ENCODE data around the gene SLC39A8.
A peak's percentile ranks its signal among the peaks of the same experiment; 100 is the strongest.

The SLC39A8 gene

GRCh38 chr4:102341201-102341600 lies 4.1 kb downstream of the SLC39A8 start:
- peaks cover 10% of the 10 kb centered on the region for H3K79me1 ChIP-seq (ENCODE audit: low read length)
- no peak overlapping the region for H3K9ac ChIP-seq (ENCODE audit: low read length)
- H2AFZ ChIP-seq (ENCODE audit: insufficient read depth, low read length, poor library complexity), result no peak overlapping the region
- H4K8ac ChIP-seq (ENCODE audit: low read depth, low read length), result no peak overlapping the region
- no peak overlapping the region for H2AK5ac ChIP-seq (ENCODE audit: low read length)
- H2BK120ac ChIP-seq (ENCODE audit: insufficient read depth, low read length, poor library complexity), result no peak overlapping the region
- H3K36me3 ChIP-seq (ENCODE audit: control insufficient read depth in 1 of 2, insufficient read depth in 2 of 2, low read length in 2 of 2), result no peaks in the 10 kb centered on the region
- H3K18ac ChIP-seq (ENCODE audit: low read length), result no peak overlapping the region
- no peak overlapping the region for H4K91ac ChIP-seq (ENCODE audit: low read depth, low read length)
- no peak overlapping the region for H3K4me3 ChIP-seq (ENCODE audit: low read depth, low read length)
- H3K4me1 ChIP-seq (ENCODE audit: control insufficient read depth in 1 of 2, insufficient read depth in 2 of 2, low read length in 2 of 2), result peaks cover 0 to 11% of the 10 kb centered on the region in 2 experiments
- H3K23ac ChIP-seq (ENCODE audit: low read length), result no peak overlapping the region
- H2BK5ac ChIP-seq (ENCODE audit: low read depth, low read length, poor library complexity), result no peak overlapping the region
- H3K27ac ChIP-seq (ENCODE audit: low read depth, low read length), result no peak overlapping the region
- peaks cover 9% of the 10 kb centered on the region for H3K79me2 ChIP-seq (ENCODE audit: control insufficient read depth, insufficient read depth, low read length, poor library complexity)
- no peak overlapping the region for H3K4ac ChIP-seq (ENCODE audit: low read depth, low read length)
- H4K12ac ChIP-seq (ENCODE audit: low read depth, low read length), result no peak overlapping the region
- no peak overlapping the region for H2BK12ac ChIP-seq (ENCODE audit: low read length)
- DNase-seq, result no peak
- H3K14ac ChIP-seq (ENCODE audit: low read length), result no peak overlapping the region
- no peak overlapping the region for H3K4me2 ChIP-seq (ENCODE audit: low read length)
- H3K27me3 ChIP-seq (ENCODE audit: insufficient read depth, low read length), result no peaks in the 10 kb centered on the region
- no peaks in the 10 kb centered on the region for H3K9me3 ChIP-seq (ENCODE audit: insufficient read depth, low read depth, low read length)

GRCh38 chr4:102339018-102339417 lies 6.3 kb downstream of the SLC39A8 start:
- Histone ChIP-seq H3K27ac (ENCODE audit: low read depth, low read length) (no peak overlapping the region), H3K4ac (ENCODE audit: low read depth, low read length) (no peak overlapping the region), H3K9ac (ENCODE audit: low read length) (no peak overlapping the region), H2BK120ac (ENCODE audit: insufficient read depth, low read length, poor library complexity) (no peak overlapping the region), H3K79me1 (ENCODE audit: low read length) (no peaks in the 10 kb centered on the region), H3K23ac (ENCODE audit: low read length) (no peak overlapping the region), H3K4me3 (ENCODE audit: low read depth, low read length) (no peak overlapping the region), H3K14ac (ENCODE audit: low read length) (no peak overlapping the region), H3K4me1 (ENCODE audit: control insufficient read depth in 1 of 2, insufficient read depth in 2 of 2, low read length in 2 of 2) (peaks cover 0 to 11% of the 10 kb centered on the region in 2 experiments), H3K36me3 (ENCODE audit: control insufficient read depth in 1 of 2, insufficient read depth in 2 of 2, low read length in 2 of 2) (no peaks in the 10 kb centered on the region), H4K8ac (ENCODE audit: low read depth, low read length) (no peak overlapping the region), H3K79me2 (ENCODE audit: control insufficient read depth, insufficient read depth, low read length, poor library complexity) (peaks cover 2% of the 10 kb centered on the region), H2AK5ac (ENCODE audit: low read length) (no peak overlapping the region), H3K9me3 (ENCODE audit: insufficient read depth, low read depth, low read length) (no peaks in the 10 kb centered on the region), H2BK12ac (ENCODE audit: low read length) (no peak overlapping the region), H4K91ac (ENCODE audit: low read depth, low read length) (no peak overlapping the region), H2BK5ac (ENCODE audit: low read depth, low read length, poor library complexity) (no peak overlapping the region), H4K12ac (ENCODE audit: low read depth, low read length) (no peak overlapping the region), H3K18ac (ENCODE audit: low read length) (no peak overlapping the region), H2AFZ (ENCODE audit: insufficient read depth, low read length, poor library complexity) (no peak overlapping the region), H3K27me3 (ENCODE audit: insufficient read depth, low read length) (no peaks in the 10 kb centered on the region), H3K4me2 (ENCODE audit: low read length) (peak overlapping the region; percentile 19)
- peak; percentile 80 to 94 for DNase-seq
- WGBS (ENCODE audit: extremely low coverage, insufficient coverage, insufficient read length), result no CpG with 5 or more reads among the region's 1 CpG

GRCh38 chr4:102338405-102338804 lies 6.9 kb downstream of the SLC39A8 start:
- Histone ChIP-seq H2BK12ac (ENCODE audit: low read length) (no peak overlapping the region), H3K27me3 (ENCODE audit: insufficient read depth, low read length) (no peaks in the 10 kb centered on the region), H2AFZ (ENCODE audit: insufficient read depth, low read length, poor library complexity) (no peak overlapping the region), H3K36me3 (ENCODE audit: control insufficient read depth in 1 of 2, insufficient read depth in 2 of 2, low read length in 2 of 2) (no peaks in the 10 kb centered on the region), H3K79me2 (ENCODE audit: control insufficient read depth, insufficient read depth, low read length, poor library complexity) (peaks cover 2% of the 10 kb centered on the region), H3K27ac (ENCODE audit: low read depth, low read length) (no peak overlapping the region), H4K8ac (ENCODE audit: low read depth, low read length) (no peak overlapping the region), H3K14ac (ENCODE audit: low read length) (no peak overlapping the region), H3K4me2 (ENCODE audit: low read length) (no peak overlapping the region), H3K4me3 (ENCODE audit: low read depth, low read length) (no peak overlapping the region), H3K4me1 (ENCODE audit: control insufficient read depth in 1 of 2, insufficient read depth in 2 of 2, low read length in 2 of 2) (peaks cover 0 to 14% of the 10 kb centered on the region in 2 experiments), H2BK120ac (ENCODE audit: insufficient read depth, low read length, poor library complexity) (no peak overlapping the region), H3K9ac (ENCODE audit: low read length) (no peak overlapping the region), H4K91ac (ENCODE audit: low read depth, low read length) (no peak overlapping the region), H3K23ac (ENCODE audit: low read length) (no peak overlapping the region), H3K18ac (ENCODE audit: low read length) (no peak overlapping the region), H2AK5ac (ENCODE audit: low read length) (no peak overlapping the region), H4K12ac (ENCODE audit: low read depth, low read length) (no peak overlapping the region), H3K79me1 (ENCODE audit: low read length) (no peaks in the 10 kb centered on the region), H2BK5ac (ENCODE audit: low read depth, low read length, poor library complexity) (no peak overlapping the region), H3K9me3 (ENCODE audit: insufficient read depth, low read depth, low read length) (no peaks in the 10 kb centered on the region), H3K4ac (ENCODE audit: low read depth, low read length) (no peak overlapping the region)
- peak; percentile 63 to 93 for DNase-seq
- no CpG with 5 or more reads among the region's 8 CpGs for WGBS (ENCODE audit: extremely low coverage, insufficient coverage, insufficient read length)

- Histone ChIP-seq H4K8ac (ENCODE audit: low read depth, low read length) (no peak overlapping the region), H2BK120ac (ENCODE audit: insufficient read depth, low read length, poor library complexity) (no peak overlapping the region), H4K12ac (ENCODE audit: low read depth, low read length) (no peak overlapping the region), H3K4me2 (ENCODE audit: low read length) (no peak overlapping the region), H3K18ac (ENCODE audit: low read length) (no peak overlapping the region), H2BK12ac (ENCODE audit: low read length) (no peak overlapping the region), H3K4me1 (ENCODE audit: control insufficient read depth in 1 of 2, insufficient read depth in 2 of 2, low read length in 2 of 2) (peaks cover 0 to 8% of the 10 kb centered on the region in 2 experiments), H3K23ac (ENCODE audit: low read length) (no peak overlapping the region), H3K27ac (ENCODE audit: low read depth, low read length) (no peak overlapping the region), H2AFZ (ENCODE audit: insufficient read depth, low read length, poor library complexity) (no peak overlapping the region), H3K36me3 (ENCODE audit: control insufficient read depth in 1 of 2, insufficient read depth in 2 of 2, low read length in 2 of 2) (no peaks in the 10 kb centered on the region), H4K91ac (ENCODE audit: low read depth, low read length) (no peak overlapping the region), H3K4ac (ENCODE audit: low read depth, low read length) (no peak overlapping the region), H3K79me1 (ENCODE audit: low read length) (no peaks in the 10 kb centered on the region), H3K9ac (ENCODE audit: low read length) (no peak overlapping the region), H3K27me3 (ENCODE audit: insufficient read depth, low read length) (no peaks in the 10 kb centered on the region), H2BK5ac (ENCODE audit: low read depth, low read length, poor library complexity) (no peak overlapping the region), H3K79me2 (ENCODE audit: control insufficient read depth, insufficient read depth, low read length, poor library complexity) (no peaks in the 10 kb centered on the region), H3K9me3 (ENCODE audit: insufficient read depth, low read depth, low read length) (no peaks in the 10 kb centered on the region), H3K4me3 (ENCODE audit: low read depth, low read length) (no peak overlapping the region), H3K14ac (ENCODE audit: low read length) (no peak overlapping the region), H2AK5ac (ENCODE audit: low read length) (no peak overlapping the region)
- no peak for DNase-seq
- WGBS (ENCODE audit: extremely low coverage, insufficient coverage, insufficient read length), result no CpG with 5 or more reads among the region's 2 CpGs
These were observed 9.7 kb downstream of the SLC39A8 start for GRCh38 chr4:102335616-102336015.
